Body of pancreas (tissue), 4 donors: ENCODE data around the gene SPRED3.

Experiments
- CTCF ChIP-seq, 7 experiments: fragments of 450-650 bp in 4 of 7; fragments of 200-600 bp in 3 of 7; sonication (generic) in 3 of 7; IDR thresholded peaks; one replicate each; pipeline ENCODE4 v1.5.1; 2016 to 2019; ENCODE audit warnings: antibody characterized with exemption in 7 of 7
- POLR2A ChIP-seq, 3 donors: fragments of 450-650 bp; IDR thresholded peaks; one replicate each; pipeline ENCODE4 v1.6.1; 2016; ENCODE audit warnings: antibody characterized with exemption in 3 of 3, mild to moderate bottlenecking in 2 of 3

GRCh38 chr19:38409631-38410133, 21.2 kb downstream of the SPRED3 start:
- TF ChIP-seq POLR2A (IDR thresholded peaks at IDR 0.05) (no peak), CTCF (IDR thresholded peaks at IDR 0.05) (no peak)
